Right forelimb (tissue), 1 donor: ENCODE measurements around the gene PIK3R1.

Experiments
- DNase-seq: peaks from one replicate; pipeline ENCODE4 v3.0.0-alpha.2; 2018

Gene PIK3R1

GRCh38 chr5:68299575-68299974 is 84.0 kb downstream of the PIK3R1 start:
- DNase-seq, result no peak

DNA sequence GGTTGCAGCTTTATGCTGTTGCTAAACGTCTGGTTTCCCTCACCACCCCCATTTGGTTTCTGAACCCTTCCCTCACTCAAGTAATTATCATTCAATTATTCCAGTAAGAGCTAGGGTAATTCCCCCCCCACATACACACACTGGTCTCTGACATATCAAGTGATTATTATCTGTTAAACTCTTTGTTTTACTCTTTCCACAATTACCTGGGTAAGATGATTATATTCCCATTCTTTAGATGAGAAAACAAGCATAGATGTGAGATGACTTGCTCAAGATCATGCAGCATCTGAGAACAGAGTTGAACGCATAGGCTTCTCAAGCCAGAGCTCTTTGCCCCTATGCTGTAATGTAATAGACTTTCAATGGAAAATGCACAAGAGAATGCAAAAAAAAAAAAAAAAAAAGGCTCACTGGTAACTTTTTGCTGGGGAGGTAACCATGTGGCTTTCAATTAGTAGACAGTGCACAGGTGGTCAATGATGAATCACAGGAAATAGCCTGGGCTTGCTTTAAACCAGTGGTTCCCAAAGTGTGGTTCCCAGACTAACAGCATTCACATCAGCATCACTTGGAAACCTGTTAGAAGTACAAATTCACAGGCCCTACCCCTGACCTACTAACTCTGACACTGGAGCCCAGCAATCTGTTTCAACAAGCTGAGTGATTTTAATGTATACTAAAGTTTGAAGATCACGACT is 87.6 kb downstream of the PIK3R1 start:
- DNase-seq, result no peak

DNA sequence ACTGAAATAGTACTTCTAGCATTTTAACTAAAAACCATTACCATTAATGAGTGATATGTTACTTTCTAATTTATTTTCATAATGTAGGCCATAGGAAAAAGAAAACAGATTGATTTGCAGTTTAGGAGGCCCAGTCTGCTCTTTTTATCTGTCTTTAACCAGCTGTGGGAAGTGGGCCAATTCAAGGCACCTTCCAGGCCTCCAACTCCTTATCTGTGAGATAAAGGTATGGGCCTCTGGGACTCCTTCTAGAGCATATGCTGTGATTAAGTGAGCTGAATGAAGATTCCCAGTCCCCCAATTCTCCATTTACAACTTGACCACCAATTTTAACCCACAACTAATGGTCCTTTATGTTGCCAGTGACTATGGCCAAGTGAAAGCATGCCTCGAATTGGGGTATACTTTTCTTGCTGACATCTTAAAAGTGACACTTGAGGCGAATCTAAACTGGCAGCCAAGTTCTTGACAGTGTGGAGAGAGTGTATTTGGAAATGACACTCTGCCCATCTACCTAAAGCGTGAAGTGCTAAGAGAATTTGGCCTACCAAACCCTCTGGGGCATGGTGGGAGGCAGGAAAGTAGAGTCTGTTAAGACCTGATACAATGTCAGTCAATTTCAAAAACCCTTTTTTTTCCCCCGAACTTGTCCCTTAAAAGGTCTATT is 88.3 kb downstream of the PIK3R1 start:
- no peak for DNase-seq

- DNase-seq, result no peak
Measured at GRCh38 chr5:68304421-68305052, 89.0 kb downstream of the PIK3R1 start.

GRCh38 chr5:68305223-68305870 is 89.8 kb downstream of the PIK3R1 start:
- DNase-seq, result no peak

GRCh38 chr5:68306361-68307014 is 90.9 kb downstream of the PIK3R1 start:
- no peak for DNase-seq

GRCh38 chr5:68313336-68313735 is 97.8 kb downstream of the PIK3R1 start:
- DNase-seq, result no peak

- DNase-seq, result no peak
Measured at GRCh38 chr5:68314465-68314864, 98.9 kb downstream of the PIK3R1 start.

DNA sequence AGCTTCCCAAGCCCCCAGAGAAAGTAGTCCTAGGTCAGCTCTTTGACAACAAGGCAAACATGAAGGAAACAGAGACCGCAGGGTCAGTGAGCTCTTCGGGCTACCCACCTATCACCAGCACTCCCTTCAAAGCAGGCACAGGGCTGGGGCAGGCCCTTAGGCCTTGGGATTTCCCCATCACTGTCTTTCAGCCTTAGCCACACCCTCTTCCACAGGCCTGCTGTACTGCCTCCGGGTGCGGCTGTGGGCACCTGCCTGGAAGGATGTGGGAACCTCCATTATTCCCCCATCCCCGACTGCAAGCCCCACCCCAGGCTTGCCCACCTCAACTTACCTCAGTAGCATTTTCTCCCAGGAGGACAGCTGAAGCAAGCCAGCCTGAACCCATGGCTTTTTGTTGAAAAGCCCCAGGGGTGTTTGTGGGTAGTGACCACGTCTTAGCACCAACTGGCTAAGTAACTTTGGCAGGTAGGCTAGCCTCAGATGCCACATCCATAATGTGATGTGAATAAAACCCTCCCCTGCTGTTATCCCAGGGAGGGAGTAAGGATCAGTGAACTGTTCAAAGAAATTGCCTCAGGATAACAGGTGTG is 100.2 kb downstream of the PIK3R1 start:
- no peak for DNase-seq

GRCh38 chr5:68316469-68316868 is 100.9 kb downstream of the PIK3R1 start:
- DNase-seq, result no peak

DNA sequence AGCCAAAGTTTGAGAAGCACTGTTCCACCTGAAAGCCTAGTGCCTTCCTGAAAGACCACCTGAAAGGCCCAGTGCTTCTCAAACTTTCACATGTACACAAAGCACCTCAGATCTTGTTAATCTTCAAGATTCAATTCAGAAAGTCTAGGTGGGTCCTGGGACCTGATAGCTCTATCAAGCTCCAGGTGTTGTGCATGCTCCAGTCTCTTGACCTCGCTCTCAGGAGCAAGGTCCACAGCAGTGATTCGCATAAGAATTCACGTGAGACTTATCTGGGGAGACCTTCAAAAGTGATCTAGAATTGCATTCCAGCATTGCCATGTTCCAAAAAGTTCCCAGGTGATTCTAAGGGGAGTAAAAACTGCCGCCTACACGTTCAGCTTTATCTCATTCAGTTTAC is 102.1 kb downstream of the PIK3R1 start:
- DNase-seq, result no peak

DNA sequence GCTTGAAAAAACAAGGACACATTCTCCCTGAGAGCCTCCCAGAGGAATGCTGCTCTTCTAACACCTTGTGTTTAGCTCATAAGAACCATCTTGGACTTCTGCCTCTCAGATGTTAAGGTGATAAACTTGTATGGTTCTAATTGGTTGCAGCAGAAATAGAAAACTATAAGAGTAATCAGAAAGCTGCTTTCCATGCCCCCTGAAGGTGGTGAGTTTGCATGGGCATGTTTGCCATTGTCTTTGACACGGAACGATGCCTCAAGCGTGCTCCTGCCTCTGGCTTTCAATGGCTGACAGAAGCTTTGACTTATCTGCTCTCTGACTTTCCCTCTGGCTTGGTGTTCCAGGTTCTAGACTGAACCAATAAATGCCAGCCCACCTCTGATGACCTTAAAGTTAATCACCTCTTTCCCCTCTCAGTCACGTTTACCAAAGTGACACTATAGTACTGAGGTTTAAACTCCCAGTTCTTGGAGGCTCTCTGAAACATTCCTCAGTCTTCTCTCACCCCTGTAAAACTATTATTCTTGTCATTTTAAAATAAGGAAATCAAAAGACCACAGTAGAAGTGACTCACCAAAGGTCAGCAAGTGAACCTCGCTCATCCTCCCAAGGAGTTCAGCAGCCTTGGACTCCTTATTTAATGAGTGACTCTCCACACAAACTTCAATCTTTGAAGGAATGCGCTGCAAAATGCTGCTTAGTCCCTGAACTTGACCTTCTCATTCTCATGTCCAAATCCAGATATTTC is 103.6 kb downstream of the PIK3R1 start:
- DNase-seq, result no peak

DNA sequence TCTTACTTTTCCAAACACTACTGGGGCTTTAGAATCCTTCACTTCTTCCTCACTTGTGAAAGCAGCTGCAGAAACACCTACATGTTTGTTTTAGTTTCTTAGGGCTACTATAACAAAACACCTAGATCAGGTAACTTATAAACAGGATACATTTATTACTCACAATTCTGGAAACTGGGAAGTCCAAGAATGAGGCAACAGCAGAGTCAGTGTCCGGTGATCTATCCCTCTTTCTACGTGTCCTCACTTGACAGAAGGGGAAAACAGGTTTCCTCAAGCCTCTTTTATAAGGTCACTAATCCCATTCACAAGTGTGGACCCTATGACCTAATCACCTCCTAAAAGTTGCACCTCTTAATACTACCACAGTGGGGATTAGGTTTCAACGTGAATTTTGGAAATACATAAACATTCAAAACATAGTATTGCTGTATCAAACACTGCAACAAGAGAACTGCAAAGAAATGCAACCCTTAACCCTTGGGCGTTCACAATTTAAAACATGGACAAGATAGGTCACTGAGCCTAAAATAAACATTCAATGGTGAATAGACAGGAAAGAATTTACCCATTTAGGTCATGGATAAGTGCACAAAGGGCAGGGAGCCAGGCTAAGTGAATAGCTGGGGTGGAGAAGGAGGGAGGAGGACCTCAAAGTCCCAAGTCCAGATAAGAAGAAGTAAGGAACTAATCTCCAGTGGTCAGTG is 104.3 kb downstream of the PIK3R1 start:
- no peak for DNase-seq

- no peak for DNase-seq
Measured at GRCh38 chr5:68320413-68320986, 104.9 kb downstream of the PIK3R1 start.

DNA sequence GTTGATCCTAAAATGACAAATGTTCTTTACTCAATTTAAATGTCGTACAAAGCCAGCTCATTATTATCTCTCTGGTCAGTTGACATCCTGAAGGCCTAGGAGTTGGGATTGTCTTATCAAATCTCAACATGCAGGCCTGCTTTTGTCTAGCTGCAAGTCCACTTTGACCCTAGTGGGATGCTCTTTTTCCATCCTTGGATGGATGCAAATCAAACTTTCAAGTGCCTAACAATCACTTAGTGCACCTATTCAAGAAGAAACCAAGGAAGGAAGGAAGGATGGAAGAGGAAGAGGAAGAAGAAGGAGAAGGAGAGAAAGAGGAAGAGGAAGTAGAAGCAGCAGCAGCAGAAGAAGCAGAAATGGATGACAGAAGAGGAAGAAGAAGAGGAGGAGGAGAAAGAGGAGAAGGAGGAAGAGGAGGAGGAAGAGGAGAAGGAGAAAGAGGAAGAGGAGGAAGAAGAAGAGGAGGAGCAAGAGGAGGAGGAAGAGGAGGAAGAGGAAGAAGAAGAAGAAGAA is 109.6 kb downstream of the PIK3R1 start:
- DNase-seq, result no peak

DNA sequence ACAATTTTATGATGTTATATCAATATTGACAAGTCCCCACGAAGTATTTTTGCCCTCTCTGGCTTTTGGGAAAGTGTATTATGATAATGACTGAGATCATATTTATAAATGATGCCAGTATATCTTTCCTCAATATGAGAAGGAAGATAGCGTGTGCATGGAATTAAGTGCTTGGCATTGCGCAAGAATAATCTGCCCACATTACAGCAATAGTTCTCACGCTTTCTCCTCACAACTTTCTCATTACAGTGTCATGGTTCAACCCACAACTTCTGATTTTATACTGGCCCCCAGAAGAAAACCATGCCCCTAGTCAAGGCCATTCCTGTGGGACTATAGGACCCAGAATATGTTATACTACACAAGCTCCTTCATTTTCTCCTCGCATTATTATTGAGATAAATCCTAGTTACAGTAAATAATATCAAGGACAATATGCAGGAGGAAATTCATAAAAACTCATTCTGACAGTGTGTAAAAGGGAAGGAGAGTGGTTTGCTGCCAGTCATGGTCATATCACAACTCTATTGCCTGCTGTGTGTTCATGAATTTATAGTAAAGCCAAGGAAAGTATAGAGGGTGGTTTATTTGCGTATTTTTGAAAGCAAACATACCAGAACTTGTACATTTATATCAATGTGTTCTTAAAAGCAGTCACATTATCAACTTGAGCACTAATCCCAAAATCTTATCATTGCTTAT is 114.1 kb downstream of the PIK3R1 start:
- no peak for DNase-seq

DNA sequence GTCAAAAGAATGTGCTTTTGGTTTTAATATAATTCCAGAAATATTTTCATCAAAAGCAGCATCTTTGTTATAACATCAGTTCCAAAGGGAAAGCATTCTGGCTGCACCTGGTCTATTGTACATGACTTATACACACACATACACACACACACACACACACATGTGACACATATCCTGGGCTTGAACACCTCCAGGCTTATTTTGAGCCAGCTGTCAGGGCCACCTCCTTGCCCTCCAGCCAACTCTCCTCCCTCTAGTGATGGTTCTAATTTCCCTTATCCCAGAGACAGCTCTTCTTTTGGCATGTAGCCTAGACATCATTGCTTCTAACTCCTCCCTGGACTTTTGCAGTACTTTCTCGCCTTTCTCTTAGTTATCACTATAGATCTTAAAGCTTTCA is 115.0 kb downstream of the PIK3R1 start:
- DNase-seq, result no peak

DNA sequence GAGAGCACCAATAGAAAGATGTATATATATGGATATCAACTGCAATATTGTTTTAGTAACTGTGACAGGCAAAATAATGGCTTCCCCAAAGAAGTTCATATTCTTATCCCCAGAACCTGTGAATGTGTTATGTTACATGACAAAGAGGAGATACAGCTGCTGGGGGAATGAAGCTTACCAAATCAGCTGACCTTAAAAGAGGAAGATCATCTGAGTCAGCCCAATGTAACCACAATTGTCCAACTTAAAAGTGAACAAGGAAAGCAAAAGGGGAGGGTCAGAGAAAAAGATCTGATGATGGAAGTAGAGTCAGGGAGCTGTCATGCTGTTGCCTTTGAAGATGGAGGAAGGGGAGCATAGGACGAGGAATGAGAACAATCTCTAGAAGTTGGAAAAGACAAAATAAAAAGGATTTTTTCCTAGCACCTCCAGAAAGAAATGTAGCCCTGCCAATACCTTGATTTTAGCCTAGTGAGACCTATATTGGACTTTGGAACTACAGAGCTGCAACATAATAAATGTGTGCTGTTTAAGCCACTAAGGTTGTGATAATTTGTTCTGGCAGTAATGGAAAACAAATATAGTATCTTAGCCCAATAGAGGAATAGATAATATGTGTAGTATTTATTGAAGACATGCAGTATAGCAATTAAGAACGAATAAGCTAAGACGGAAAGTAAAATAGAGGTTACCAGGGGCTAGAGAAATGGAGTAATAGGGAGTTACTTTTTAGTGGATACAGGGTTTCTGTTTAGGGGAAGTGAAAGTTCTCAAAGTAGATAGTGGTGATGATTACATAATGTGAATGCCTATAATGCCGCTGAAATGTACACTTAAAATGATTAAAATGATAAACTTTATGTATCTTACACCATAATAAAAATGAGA is 115.9 kb downstream of the PIK3R1 start:
- no peak for DNase-seq

DNA sequence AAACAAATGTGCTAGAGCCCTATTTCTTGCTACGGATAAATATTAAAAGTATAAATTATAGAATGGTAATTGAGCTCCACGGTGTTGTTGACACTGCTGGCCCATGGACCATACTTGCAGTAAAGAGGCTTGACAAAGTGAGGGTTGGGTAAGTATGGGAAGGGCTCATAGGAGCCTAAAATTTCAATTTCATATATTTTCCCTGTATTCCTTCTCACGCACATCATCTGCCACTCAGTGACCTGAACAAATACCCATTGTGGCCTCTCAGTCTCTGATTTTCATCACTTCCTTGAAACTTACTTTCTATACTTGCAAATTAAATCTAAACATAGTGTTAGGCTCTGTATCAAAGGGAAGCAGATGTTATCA is 116.5 kb downstream of the PIK3R1 start:
- DNase-seq, result no peak
